ENCODE measurements around the gene CCDC85A.

Gene CCDC85A

GRCh38 chr2:56268856-56269255, 85.1 kb downstream of the CCDC85A start:
- H4K20me1 ChIP-seq (ENCODE audit: insufficient read depth, low read length), result no peaks in the 10 kb centered on the region
- no peaks in the 10 kb centered on the region for H3F3A ChIP-seq (ENCODE audit: insufficient read depth, low read length)
- H3K4me2 ChIP-seq (ENCODE audit: low read depth, low read length), result no peak overlapping the region
- H2AFZ ChIP-seq (ENCODE audit: low read length), result no peak overlapping the region
- no peaks in the 10 kb centered on the region for H3K27me3 ChIP-seq (replicated peaks; ENCODE audit: insufficient read depth, low read length)
- no peak for TF ChIP-seq CTCF (IDR thresholded peaks at IDR 0.05; ENCODE audit: low read length)
- TF ChIP-seq EZH2phosphoT487 (IDR thresholded peaks at IDR 0.05; ENCODE audit: low read length), result no peak
- TF ChIP-seq EZH2 (optimal IDR thresholded peaks at IDR 0.05; ENCODE audit: low read depth, low read length), result no peak
- H3K27ac ChIP-seq (ENCODE audit: low read length), result no peak overlapping the region
- H3K9me2 ChIP-seq (replicated peaks; ENCODE audit: insufficient read depth, low read length), result 0 out of 2 replicates have a peak, but pooled peaks cover 3% of the 10 kb centered on the region
- H3K9ac ChIP-seq (ENCODE audit: low read length), result no peak overlapping the region
- no peak for DNase-seq
- H3K4me1 ChIP-seq (ENCODE audit: low read length), result no peaks in the 10 kb centered on the region
- no peak overlapping the region for H3K4me3 ChIP-seq (ENCODE audit: low read length)
- H3K9me3 ChIP-seq (replicated peaks; ENCODE audit: insufficient read depth, low read length), result no peaks in the 10 kb centered on the region
- no peaks in the 10 kb centered on the region for H3K79me2 ChIP-seq (ENCODE audit: low read length)
- H3K36me3 ChIP-seq (replicated peaks; ENCODE audit: insufficient read depth, low read length), result no peaks in the 10 kb centered on the region

GRCh38 chr2:56271275-56271674, 87.5 kb downstream of the CCDC85A start:
- Histone ChIP-seq H3K9ac (ENCODE audit: low read length) (no peak overlapping the region), H3K36me3 (replicated peaks; ENCODE audit: insufficient read depth, low read length) (no peaks in the 10 kb centered on the region), H3K4me2 (ENCODE audit: low read depth, low read length) (no peak overlapping the region), H4K20me1 (ENCODE audit: insufficient read depth, low read length) (no peaks in the 10 kb centered on the region), H3K27ac (ENCODE audit: low read length) (no peak overlapping the region), H3K79me2 (ENCODE audit: low read length) (no peaks in the 10 kb centered on the region), H3K4me3 (ENCODE audit: low read length) (no peak overlapping the region), H3F3A (ENCODE audit: insufficient read depth, low read length) (no peaks in the 10 kb centered on the region), H2AFZ (ENCODE audit: low read length) (no peak overlapping the region), H3K27me3 (replicated peaks; ENCODE audit: insufficient read depth, low read length) (no peaks in the 10 kb centered on the region), H3K9me3 (replicated peaks; ENCODE audit: insufficient read depth, low read length) (no peaks in the 10 kb centered on the region), H3K4me1 (ENCODE audit: low read length) (no peaks in the 10 kb centered on the region), H3K9me2 (replicated peaks; ENCODE audit: insufficient read depth, low read length) (no peaks in the 10 kb centered on the region)
- no peak for TF ChIP-seq CTCF (IDR thresholded peaks at IDR 0.05; ENCODE audit: low read length)
- TF ChIP-seq EZH2phosphoT487 (IDR thresholded peaks at IDR 0.05; ENCODE audit: low read length), result no peak
- no peak for TF ChIP-seq EZH2 (optimal IDR thresholded peaks at IDR 0.05; ENCODE audit: low read depth, low read length)
- DNase-seq, result no peak

- Histone ChIP-seq H3F3A (ENCODE audit: insufficient read depth, low read length) (no peaks in the 10 kb centered on the region), H3K9me2 (replicated peaks; ENCODE audit: insufficient read depth, low read length) (no peaks in the 10 kb centered on the region), H3K27ac (ENCODE audit: low read length) (no peak overlapping the region), H3K79me2 (ENCODE audit: low read length) (no peaks in the 10 kb centered on the region), H2AFZ (ENCODE audit: low read length) (no peak overlapping the region), H3K27me3 (replicated peaks; ENCODE audit: insufficient read depth, low read length) (no peaks in the 10 kb centered on the region), H3K9ac (ENCODE audit: low read length) (no peak overlapping the region), H3K4me1 (ENCODE audit: low read length) (no peaks in the 10 kb centered on the region), H3K4me3 (ENCODE audit: low read length) (no peak overlapping the region), H3K36me3 (replicated peaks; ENCODE audit: insufficient read depth, low read length) (no peaks in the 10 kb centered on the region), H4K20me1 (ENCODE audit: insufficient read depth, low read length) (no peaks in the 10 kb centered on the region), H3K4me2 (ENCODE audit: low read depth, low read length) (no peak overlapping the region), H3K9me3 (replicated peaks; ENCODE audit: insufficient read depth, low read length) (no peaks in the 10 kb centered on the region)
- TF ChIP-seq CTCF (IDR thresholded peaks at IDR 0.05; ENCODE audit: low read length) (no peak), EZH2 (optimal IDR thresholded peaks at IDR 0.05; ENCODE audit: low read depth, low read length) (no peak)
- DNase-seq, result no peak
Measured at GRCh38 chr2:56285224-56285623, 101.4 kb downstream of the CCDC85A start.

Data from MM.1S (cell line).